WTC11 (cell line): Measurements from ENCODE around the gene LORICRIN. TPM values are rescaled to one million over a fixed set of nuclear protein-coding genes. Genes with fewer than 3 reads are reported as not detected.

Experiments used
- ATAC-seq: fragments of 200-7000 bp; cut with Tn5 transposase; 2 replicates; pipeline ENCODE4 v1.10.0; 2021; ENCODE audit warnings: mild to moderate bottlenecking, moderate library complexity
- CTCF ChIA-PET: fragments of 300-600 bp; sonication (Branson Sonifier 250); formaldehyde crosslinking; loops from one replicate; lab custom pipeline; 2021; ENCODE audit warnings: antibody characterized with exemption; lab: Charles Lee
- POLR2A ChIA-PET: fragments of 350-600 bp; sonication (Branson Sonifier 250); formaldehyde crosslinking; loops from one replicate; lab custom pipeline; 2021; ENCODE audit warnings: antibody characterized with exemption; lab: Charles Lee
- DNase-seq: peaks from one replicate; pipeline ENCODE4 v3.0.0; 2021; ENCODE audit warnings: low spot score
- H3K27ac Mint-ChIP-seq: 2 replicates; pipeline ENCODE4 v1.8.0; 2021; ENCODE audit warnings: mixed read lengths
- H3K27me3 Mint-ChIP-seq: 2 replicates; pipeline ENCODE4 v1.8.0; 2021; ENCODE audit warnings: low read depth, mild to moderate bottlenecking, moderate library complexity, mixed read lengths
- H3K36me3 Mint-ChIP-seq: 2 replicates; pipeline ENCODE4 v1.8.0; 2021; ENCODE audit warnings: mixed read lengths
- H3K4me1 Mint-ChIP-seq: 2 replicates; pipeline ENCODE4 v1.8.0; 2022; ENCODE audit warnings: mixed read lengths
- H3K4me3 Mint-ChIP-seq: 2 replicates; pipeline ENCODE4 v1.8.0; 2021; ENCODE audit warnings: mild to moderate bottlenecking, moderate library complexity, mixed read lengths
- H3K9me3 Mint-ChIP-seq: 2 replicates; pipeline ENCODE4 v1.8.0; 2021; ENCODE audit warnings: mixed read lengths
- AR ChIP-seq: fragments of 250-450 bp; sonication (Bioruptor Pico); IDR thresholded peaks from 2 replicates; pipeline ENCODE4 v1.9.0; 2021; ENCODE audit warnings: mild to moderate bottlenecking
- CBFB ChIP-seq: sonication (generic); formaldehyde crosslinking; IDR thresholded peaks from 2 replicates; pipeline ENCODE4 v1.8.1; 2022; ENCODE audit warnings: mild to moderate bottlenecking, low read depth, missing genetic modification reagents
- E2F1 ChIP-seq: sonication (generic); formaldehyde crosslinking; IDR thresholded peaks from 2 replicates; pipeline ENCODE4 v1.8.0; 2022; ENCODE audit warnings: mild to moderate bottlenecking, missing genetic modification reagents
- ELF4 ChIP-seq: sonication (generic); formaldehyde crosslinking; IDR thresholded peaks from 2 replicates; pipeline ENCODE4 v1.8.1; 2022; ENCODE audit warnings: low read depth, mild to moderate bottlenecking, moderate library complexity, missing genetic modification reagents
- FOXJ3 ChIP-seq: sonication (generic); formaldehyde crosslinking; IDR thresholded peaks from 2 replicates; pipeline ENCODE4 v1.9.0; 2021; ENCODE audit warnings: missing genetic modification reagents, mild to moderate bottlenecking, borderline replicate concordance
- JUN ChIP-seq: sonication (generic); formaldehyde crosslinking; IDR thresholded peaks from 2 replicates; pipeline ENCODE4 v1.8.0; 2023; ENCODE audit warnings: mild to moderate bottlenecking, missing genetic modification reagents
- PREB ChIP-seq: sonication (generic); formaldehyde crosslinking; IDR thresholded peaks from 2 replicates; pipeline ENCODE4 v1.8.1; 2022; ENCODE audit warnings: mild to moderate bottlenecking, missing genetic modification reagents, moderate library complexity, borderline replicate concordance
- SP1 ChIP-seq: sonication (generic); formaldehyde crosslinking; conservative IDR thresholded peaks from 2 replicates; pipeline ENCODE4 v1.8.1; 2022; ENCODE audit warnings: missing genetic modification reagents
- ZMAT4 ChIP-seq: fragments of 250-450 bp; sonication (Bioruptor Pico); IDR thresholded peaks from 2 replicates; pipeline ENCODE4 v1.9.0; 2021; ENCODE audit warnings: mild to moderate bottlenecking
- ZNF232 ChIP-seq: sonication (generic); formaldehyde crosslinking; IDR thresholded peaks from 2 replicates; pipeline ENCODE4 v1.8.0; 2022; ENCODE audit warnings: mild to moderate bottlenecking, missing genetic modification reagents
- total RNA-seq: library from RNA; stranded (reverse); gene quantifications from 3 replicates; pipeline ENCODE4 v1.2.3, GENCODE V29; 2021
- TF ChIP-seq, protein P1 (sequence below): fragments of 200-600 bp; IDR thresholded peaks from 2 replicates; pipeline ENCODE4 v1.8.0; 2022; ENCODE audit warnings: antibody characterized with exemption
- TF ChIP-seq, protein P2 (sequence below): sonication (generic); formaldehyde crosslinking; IDR thresholded peaks from 2 replicates; pipeline ENCODE4 v1.8.0; 2023; ENCODE audit warnings: mild to moderate bottlenecking, missing genetic modification reagents
- TF ChIP-seq, protein P3 (sequence below): fragments of 250-450 bp; sonication (Bioruptor Pico); IDR thresholded peaks from 2 replicates; pipeline ENCODE4 v2.1.2; 2022; ENCODE audit warnings: mild to moderate bottlenecking, moderate library complexity
- TF ChIP-seq, protein P4 (sequence below): sonication (generic); formaldehyde crosslinking; IDR thresholded peaks from 2 replicates; pipeline ENCODE4 v1.8.1; 2023; ENCODE audit warnings: mild to moderate bottlenecking, missing genetic modification reagents, borderline replicate concordance
- TF ChIP-seq, protein P5 (sequence below): sonication (generic); formaldehyde crosslinking; IDR thresholded peaks from 2 replicates; pipeline ENCODE4 v1.8.1; 2022; ENCODE audit warnings: missing genetic modification reagents, borderline replicate concordance

Gene LORICRIN
- total RNA-seq, 1 experiment from 2014 or later, result not detected

DNA sequence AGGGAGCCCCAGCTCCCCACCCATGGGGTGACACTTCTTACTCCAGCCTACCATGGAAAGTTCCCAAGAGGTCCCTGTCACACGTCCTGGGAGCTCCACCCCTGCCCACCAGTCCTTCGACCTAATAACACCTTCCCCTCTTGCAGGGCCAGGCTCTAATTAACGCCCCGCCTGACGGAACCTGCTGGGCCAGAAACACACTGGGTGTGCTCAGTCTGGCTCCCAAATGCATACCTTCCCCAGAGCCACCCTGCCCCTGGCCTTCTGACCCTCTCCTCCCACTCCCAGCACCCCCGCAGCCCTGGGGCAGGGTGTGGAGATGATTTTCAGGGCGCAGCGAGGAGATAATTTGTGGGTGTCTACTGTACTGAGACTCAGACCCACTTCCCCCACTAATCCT, 32.7 kb downstream of the LORICRIN start:
- DNase-seq (no peak), ATAC-seq (no peak)
- ChIA-PET CTCF (interaction anchor here (0.6 to 2.2 kb wide), 13 partner anchors 12 to 414 kb away, joined by 3 to 9 read pairs (median 3); partner anchors contain the start of gene PGLYRP3), POLR2A (no interaction called here)
- no peaks in the 10 kb centered on the region for H3K36me3 Mint-ChIP-seq
- H3K9me3 Mint-ChIP-seq, result no peaks in the 10 kb centered on the region
- H3K27ac Mint-ChIP-seq, result no peak overlapping the region
- peaks cover 25% of the 10 kb centered on the region for H3K4me1 Mint-ChIP-seq
- TF ChIP-seq PREB, result no peak
- TF ChIP-seq ZNF232 (CRISPR knock-in tag), result no peak
- TF ChIP-seq CBFB (CRISPR knock-in tag), result no peak
- TF ChIP-seq JUN (CRISPR knock-in tag), result no peak
- TF ChIP-seq, protein P1, sequence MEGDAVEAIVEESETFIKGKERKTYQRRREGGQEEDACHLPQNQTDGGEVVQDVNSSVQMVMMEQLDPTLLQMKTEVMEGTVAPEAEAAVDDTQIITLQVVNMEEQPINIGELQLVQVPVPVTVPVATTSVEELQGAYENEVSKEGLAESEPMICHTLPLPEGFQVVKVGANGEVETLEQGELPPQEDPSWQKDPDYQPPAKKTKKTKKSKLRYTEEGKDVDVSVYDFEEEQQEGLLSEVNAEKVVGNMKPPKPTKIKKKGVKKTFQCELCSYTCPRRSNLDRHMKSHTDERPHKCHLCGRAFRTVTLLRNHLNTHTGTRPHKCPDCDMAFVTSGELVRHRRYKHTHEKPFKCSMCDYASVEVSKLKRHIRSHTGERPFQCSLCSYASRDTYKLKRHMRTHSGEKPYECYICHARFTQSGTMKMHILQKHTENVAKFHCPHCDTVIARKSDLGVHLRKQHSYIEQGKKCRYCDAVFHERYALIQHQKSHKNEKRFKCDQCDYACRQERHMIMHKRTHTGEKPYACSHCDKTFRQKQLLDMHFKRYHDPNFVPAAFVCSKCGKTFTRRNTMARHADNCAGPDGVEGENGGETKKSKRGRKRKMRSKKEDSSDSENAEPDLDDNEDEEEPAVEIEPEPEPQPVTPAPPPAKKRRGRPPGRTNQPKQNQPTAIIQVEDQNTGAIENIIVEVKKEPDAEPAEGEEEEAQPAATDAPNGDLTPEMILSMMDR, result no peak
- TF ChIP-seq E2F1, result no peak
- TF ChIP-seq AR (CRISPR knock-in tag), result no peak
- TF ChIP-seq, protein P2, sequence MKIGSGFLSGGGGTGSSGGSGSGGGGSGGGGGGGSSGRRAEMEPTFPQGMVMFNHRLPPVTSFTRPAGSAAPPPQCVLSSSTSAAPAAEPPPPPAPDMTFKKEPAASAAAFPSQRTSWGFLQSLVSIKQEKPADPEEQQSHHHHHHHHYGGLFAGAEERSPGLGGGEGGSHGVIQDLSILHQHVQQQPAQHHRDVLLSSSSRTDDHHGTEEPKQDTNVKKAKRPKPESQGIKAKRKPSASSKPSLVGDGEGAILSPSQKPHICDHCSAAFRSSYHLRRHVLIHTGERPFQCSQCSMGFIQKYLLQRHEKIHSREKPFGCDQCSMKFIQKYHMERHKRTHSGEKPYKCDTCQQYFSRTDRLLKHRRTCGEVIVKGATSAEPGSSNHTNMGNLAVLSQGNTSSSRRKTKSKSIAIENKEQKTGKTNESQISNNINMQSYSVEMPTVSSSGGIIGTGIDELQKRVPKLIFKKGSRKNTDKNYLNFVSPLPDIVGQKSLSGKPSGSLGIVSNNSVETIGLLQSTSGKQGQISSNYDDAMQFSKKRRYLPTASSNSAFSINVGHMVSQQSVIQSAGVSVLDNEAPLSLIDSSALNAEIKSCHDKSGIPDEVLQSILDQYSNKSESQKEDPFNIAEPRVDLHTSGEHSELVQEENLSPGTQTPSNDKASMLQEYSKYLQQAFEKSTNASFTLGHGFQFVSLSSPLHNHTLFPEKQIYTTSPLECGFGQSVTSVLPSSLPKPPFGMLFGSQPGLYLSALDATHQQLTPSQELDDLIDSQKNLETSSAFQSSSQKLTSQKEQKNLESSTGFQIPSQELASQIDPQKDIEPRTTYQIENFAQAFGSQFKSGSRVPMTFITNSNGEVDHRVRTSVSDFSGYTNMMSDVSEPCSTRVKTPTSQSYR (CRISPR knock-in tag), result no peak
- TF ChIP-seq ZMAT4, result no peak
- no peak for TF ChIP-seq SP1 (CRISPR knock-in tag)
- H3K4me3 Mint-ChIP-seq, result no peak overlapping the region
- H3K27me3 Mint-ChIP-seq, result peaks cover 2% of the 10 kb centered on the region; the same call in 1 of the 2 replicates

DNA sequence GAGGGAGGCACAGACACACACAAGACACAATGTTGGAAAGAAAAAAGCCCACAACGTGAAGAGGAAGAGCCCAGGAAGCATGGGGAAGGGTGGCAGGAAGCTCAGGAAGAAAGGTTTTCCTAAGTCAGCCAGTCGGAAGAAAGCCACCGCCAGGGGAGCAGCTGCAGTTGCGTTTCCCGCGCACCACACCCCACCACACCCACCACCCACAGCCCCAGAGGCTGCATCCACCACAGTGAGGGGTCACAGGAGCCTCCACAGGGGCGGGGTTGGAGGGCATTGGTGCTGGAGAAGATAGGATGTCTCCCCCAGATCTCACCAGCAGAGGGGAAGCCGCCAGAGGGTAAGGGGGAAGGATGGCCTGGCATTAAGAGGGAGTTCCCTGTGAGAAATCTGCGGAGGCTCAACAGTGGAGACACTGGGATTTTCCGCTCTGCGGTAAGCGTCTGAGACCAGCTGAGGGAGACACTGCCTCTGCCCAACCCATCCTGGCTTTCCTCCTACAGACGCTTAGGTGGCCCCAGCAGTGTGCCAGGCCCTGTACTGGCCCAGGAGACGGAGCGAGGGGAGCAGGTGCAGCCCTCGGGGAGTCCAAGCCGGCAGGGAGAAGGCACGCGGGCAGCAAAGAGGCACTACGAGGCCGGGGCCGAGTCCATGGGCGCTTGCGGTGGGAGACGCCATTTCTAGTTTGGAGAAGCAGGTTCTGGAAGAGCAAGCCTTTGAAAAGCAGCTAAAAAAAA, 33.4 kb downstream of the LORICRIN start:
- Mint-ChIP-seq H3K36me3 (no peaks in the 10 kb centered on the region), H3K9me3 (no peaks in the 10 kb centered on the region), H3K4me1 (peaks cover 25% of the 10 kb centered on the region), H3K27me3 (peaks cover 2% of the 10 kb centered on the region; the same call in 1 of the 2 replicates), H3K4me3 (no peak overlapping the region), H3K27ac (no peak overlapping the region)
- DNase-seq (no peak), ATAC-seq (peak; percentile 58)
- POLR2A ChIA-PET, result no interaction called here
- CTCF ChIA-PET, result interaction anchor here (0.5 to 2.2 kb wide), 17 partner anchors 10 to 401 kb away, joined by 3 to 9 read pairs (median 3); partner anchors contain the start of gene PGLYRP3
- no peak for TF ChIP-seq FOXJ3 (CRISPR knock-in tag)
- TF ChIP-seq, protein P3, sequence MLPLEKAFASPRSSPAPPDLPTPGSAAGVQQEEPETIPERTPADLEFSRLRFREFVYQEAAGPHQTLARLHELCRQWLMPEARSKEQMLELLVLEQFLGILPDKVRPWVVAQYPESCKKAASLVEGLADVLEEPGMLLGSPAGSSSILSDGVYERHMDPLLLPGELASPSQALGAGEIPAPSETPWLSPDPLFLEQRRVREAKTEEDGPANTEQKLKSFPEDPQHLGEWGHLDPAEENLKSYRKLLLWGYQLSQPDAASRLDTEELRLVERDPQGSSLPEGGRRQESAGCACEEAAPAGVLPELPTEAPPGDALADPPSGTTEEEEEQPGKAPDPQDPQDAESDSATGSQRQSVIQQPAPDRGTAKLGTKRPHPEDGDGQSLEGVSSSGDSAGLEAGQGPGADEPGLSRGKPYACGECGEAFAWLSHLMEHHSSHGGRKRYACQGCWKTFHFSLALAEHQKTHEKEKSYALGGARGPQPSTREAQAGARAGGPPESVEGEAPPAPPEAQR (CRISPR knock-in tag), result no peak
- no peak for TF ChIP-seq ELF4 (CRISPR knock-in tag)
- TF ChIP-seq, protein P4, sequence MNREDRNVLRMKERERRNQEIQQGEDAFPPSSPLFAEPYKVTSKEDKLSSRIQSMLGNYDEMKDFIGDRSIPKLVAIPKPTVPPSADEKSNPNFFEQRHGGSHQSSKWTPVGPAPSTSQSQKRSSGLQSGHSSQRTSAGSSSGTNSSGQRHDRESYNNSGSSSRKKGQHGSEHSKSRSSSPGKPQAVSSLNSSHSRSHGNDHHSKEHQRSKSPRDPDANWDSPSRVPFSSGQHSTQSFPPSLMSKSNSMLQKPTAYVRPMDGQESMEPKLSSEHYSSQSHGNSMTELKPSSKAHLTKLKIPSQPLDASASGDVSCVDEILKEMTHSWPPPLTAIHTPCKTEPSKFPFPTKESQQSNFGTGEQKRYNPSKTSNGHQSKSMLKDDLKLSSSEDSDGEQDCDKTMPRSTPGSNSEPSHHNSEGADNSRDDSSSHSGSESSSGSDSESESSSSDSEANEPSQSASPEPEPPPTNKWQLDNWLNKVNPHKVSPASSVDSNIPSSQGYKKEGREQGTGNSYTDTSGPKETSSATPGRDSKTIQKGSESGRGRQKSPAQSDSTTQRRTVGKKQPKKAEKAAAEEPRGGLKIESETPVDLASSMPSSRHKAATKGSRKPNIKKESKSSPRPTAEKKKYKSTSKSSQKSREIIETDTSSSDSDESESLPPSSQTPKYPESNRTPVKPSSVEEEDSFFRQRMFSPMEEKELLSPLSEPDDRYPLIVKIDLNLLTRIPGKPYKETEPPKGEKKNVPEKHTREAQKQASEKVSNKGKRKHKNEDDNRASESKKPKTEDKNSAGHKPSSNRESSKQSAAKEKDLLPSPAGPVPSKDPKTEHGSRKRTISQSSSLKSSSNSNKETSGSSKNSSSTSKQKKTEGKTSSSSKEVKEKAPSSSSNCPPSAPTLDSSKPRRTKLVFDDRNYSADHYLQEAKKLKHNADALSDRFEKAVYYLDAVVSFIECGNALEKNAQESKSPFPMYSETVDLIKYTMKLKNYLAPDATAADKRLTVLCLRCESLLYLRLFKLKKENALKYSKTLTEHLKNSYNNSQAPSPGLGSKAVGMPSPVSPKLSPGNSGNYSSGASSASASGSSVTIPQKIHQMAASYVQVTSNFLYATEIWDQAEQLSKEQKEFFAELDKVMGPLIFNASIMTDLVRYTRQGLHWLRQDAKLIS (CRISPR knock-in tag), result no peak
- no peak for TF ChIP-seq JUN (CRISPR knock-in tag)
- TF ChIP-seq, protein P5, sequence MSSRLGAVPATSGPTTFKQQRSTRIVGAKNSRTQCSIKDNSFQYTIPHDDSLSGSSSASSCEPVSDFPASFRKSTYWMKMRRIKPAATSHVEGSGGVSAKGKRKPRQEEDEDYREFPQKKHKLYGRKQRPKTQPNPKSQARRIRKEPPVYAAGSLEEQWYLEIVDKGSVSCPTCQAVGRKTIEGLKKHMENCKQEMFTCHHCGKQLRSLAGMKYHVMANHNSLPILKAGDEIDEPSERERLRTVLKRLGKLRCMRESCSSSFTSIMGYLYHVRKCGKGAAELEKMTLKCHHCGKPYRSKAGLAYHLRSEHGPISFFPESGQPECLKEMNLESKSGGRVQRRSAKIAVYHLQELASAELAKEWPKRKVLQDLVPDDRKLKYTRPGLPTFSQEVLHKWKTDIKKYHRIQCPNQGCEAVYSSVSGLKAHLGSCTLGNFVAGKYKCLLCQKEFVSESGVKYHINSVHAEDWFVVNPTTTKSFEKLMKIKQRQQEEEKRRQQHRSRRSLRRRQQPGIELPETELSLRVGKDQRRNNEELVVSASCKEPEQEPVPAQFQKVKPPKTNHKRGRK (CRISPR knock-in tag), result no peak
